Rectal smooth muscle tissue (tissue), 1 donor: ENCODE results near the gene OR2G2.

ENCODE experiments used
- H3K27ac ChIP-seq: one replicate; pipeline ENCODE4 v1.7.0; 2013; ENCODE audit warnings: low read depth, low read length, inconsistent platforms
- H3K27me3 ChIP-seq: one replicate; pipeline ENCODE4 v1.7.0; 2013; ENCODE audit warnings: low read length; ENCODE audit not compliant: control insufficient read depth, insufficient read depth
- H3K36me3 ChIP-seq: one replicate; pipeline ENCODE4 v1.7.0; 2013; ENCODE audit warnings: low read length; ENCODE audit not compliant: control insufficient read depth, insufficient read depth
- H3K4me1 ChIP-seq: one replicate; pipeline ENCODE4 v1.7.0; 2013; ENCODE audit warnings: low read length; ENCODE audit not compliant: control insufficient read depth, insufficient read depth
- H3K4me3 ChIP-seq: one replicate; pipeline ENCODE4 v1.7.0; 2013; ENCODE audit warnings: low read length
- H3K9ac ChIP-seq: one replicate; pipeline ENCODE4 v1.7.0; 2013; ENCODE audit warnings: low read length

Gene OR2G2

GRCh38 chr1:247574664-247575063, 13.5 kb upstream of the OR2G2 start:
- H3K27ac ChIP-seq: no peak overlapping the region
- no peak overlapping the region for H3K4me3 ChIP-seq
- H3K27me3 ChIP-seq: no peaks in the 10 kb centered on the region
- no peak overlapping the region for H3K9ac ChIP-seq
- H3K4me1 ChIP-seq: no peaks in the 10 kb centered on the region
- no peaks in the 10 kb centered on the region for H3K36me3 ChIP-seq

- Histone ChIP-seq H3K9ac (no peak overlapping the region), H3K27me3 (no peaks in the 10 kb centered on the region), H3K4me3 (no peak overlapping the region), H3K4me1 (no peaks in the 10 kb centered on the region), H3K36me3 (no peaks in the 10 kb centered on the region), H3K27ac (no peak overlapping the region)
Observed at GRCh38 chr1:247576514-247576913, 11.6 kb upstream of the OR2G2 start.

GRCh38 chr1:247578946-247579460, 9.2 kb upstream of the OR2G2 start:
- no peaks in the 10 kb centered on the region for H3K4me1 ChIP-seq
- no peak overlapping the region for H3K4me3 ChIP-seq
- H3K27me3 ChIP-seq: no peaks in the 10 kb centered on the region
- no peak overlapping the region for H3K27ac ChIP-seq
- no peak overlapping the region for H3K9ac ChIP-seq
- H3K36me3 ChIP-seq: no peaks in the 10 kb centered on the region

- H3K9ac ChIP-seq: no peak within 1 kb of the TSS
- H3K4me3 ChIP-seq: no peak within 1 kb of the TSS
- H3K27ac ChIP-seq: no peak within 1 kb of the TSS
- no peaks in the 10 kb centered on the region for H3K27me3 ChIP-seq
- no peaks in the 10 kb centered on the region for H3K36me3 ChIP-seq
- no peaks in the 10 kb centered on the region for H3K4me1 ChIP-seq
Observed at GRCh38 chr1:247605286-247605685, 17.1 kb downstream of the OR2G2 start, which contains the start of gene OR2G3. Gene OR2G3, plus strand, starts transcription at chr1:247605586. Its CDS starts 0 bp downstream, at chr1:247605586.

- Histone ChIP-seq H3K9ac (no peak overlapping the region), H3K27ac (no peak overlapping the region), H3K4me1 (no peaks in the 10 kb centered on the region), H3K27me3 (no peaks in the 10 kb centered on the region), H3K4me3 (no peak overlapping the region), H3K36me3 (no peaks in the 10 kb centered on the region)
Observed at GRCh38 chr1:247613405-247613804, 25.2 kb downstream of the OR2G2 start.

GRCh38 chr1:247614625-247615024, 26.5 kb downstream of the OR2G2 start:
- Histone ChIP-seq H3K4me1 (no peaks in the 10 kb centered on the region), H3K9ac (no peak overlapping the region), H3K36me3 (no peaks in the 10 kb centered on the region), H3K27me3 (no peaks in the 10 kb centered on the region), H3K4me3 (no peak overlapping the region), H3K27ac (no peak overlapping the region)

GRCh38 chr1:247627951-247628350, 39.8 kb downstream of the OR2G2 start:
- Histone ChIP-seq H3K36me3 (no peaks in the 10 kb centered on the region), H3K27ac (no peak overlapping the region), H3K9ac (no peak overlapping the region), H3K4me3 (no peak overlapping the region), H3K27me3 (no peaks in the 10 kb centered on the region), H3K4me1 (no peaks in the 10 kb centered on the region)

GRCh38 chr1:247638011-247638410, 49.9 kb downstream of the OR2G2 start:
- Histone ChIP-seq H3K9ac (no peak overlapping the region), H3K4me1 (no peaks in the 10 kb centered on the region), H3K4me3 (no peak overlapping the region), H3K27me3 (no peaks in the 10 kb centered on the region), H3K27ac (no peak overlapping the region), H3K36me3 (no peaks in the 10 kb centered on the region)

GRCh38 chr1:247638781-247639180, 50.6 kb downstream of the OR2G2 start:
- H3K27ac ChIP-seq: no peak overlapping the region
- H3K27me3 ChIP-seq: no peaks in the 10 kb centered on the region
- H3K36me3 ChIP-seq: no peaks in the 10 kb centered on the region
- H3K4me1 ChIP-seq: no peaks in the 10 kb centered on the region
- H3K9ac ChIP-seq: no peak overlapping the region
- H3K4me3 ChIP-seq: no peak overlapping the region
